Upper lobe of left lung (tissue), 6 donors: ENCODE results near the gene GPR15. TPM values are rescaled to one million over a fixed set of nuclear protein-coding genes. Genes with fewer than 3 reads are reported as not detected.
A peak's percentile ranks its signal among the peaks of the same experiment; 100 is the strongest.

Experiments used
- ATAC-seq, 2 donors: fragments of 200-7000 bp; cut with Tn5 transposase; one replicate each; pipeline ENCODE4 v1.9.1; 2022; ENCODE audit warnings: mild to moderate bottlenecking in 2 of 2, moderate library complexity in 2 of 2; ENCODE audit not compliant: low FRiP score in 2 of 2
- DNase-seq, 2 donors: peaks; one replicate each; pipeline ENCODE4 v3.0.0-alpha.2; 2019 to 2020
- H3K27ac ChIP-seq, 4 donors: fragments of 200-600 bp; sonication (generic); one replicate each; pipeline ENCODE4 v1.5.1; 2016 to 2019
- H3K27me3 ChIP-seq, 4 donors: fragments of 200-600 bp; sonication (generic); one replicate each; pipeline ENCODE4 v1.5.1; 2017 to 2019
- H3K36me3 ChIP-seq, 4 donors: fragments of 200-600 bp; sonication (generic); one replicate each; pipeline ENCODE4 v1.5.1; 2016 to 2019
- H3K4me1 ChIP-seq, 4 donors: fragments of 200-600 bp; sonication (generic); one replicate each; pipeline ENCODE4 v1.5.1; 2018 to 2019
- H3K4me3 ChIP-seq, 4 donors: fragments of 200-600 bp; sonication (generic); one replicate each; pipeline ENCODE4 v1.5.1; 2017 to 2019; ENCODE audit warnings: mild to moderate bottlenecking in 2 of 4, moderate library complexity in 1 of 4
- H3K9me3 ChIP-seq, 4 donors: fragments of 200-600 bp; sonication (generic); one replicate each; pipeline ENCODE4 v1.5.1; 2018 to 2019
- EP300 ChIP-seq, 4 donors: sonication (generic); formaldehyde crosslinking; IDR thresholded peaks; one replicate each; pipeline ENCODE4 v1.5.1; 2017; ENCODE audit warnings: antibody characterized with exemption in 4 of 4, control low read depth in 2 of 4
- POLR2A ChIP-seq, 4 donors: fragments of 450-650 bp; IDR thresholded peaks; one replicate each; pipeline ENCODE4 v1.5.1; 2016 to 2017; ENCODE audit warnings: antibody characterized with exemption in 4 of 4, mild to moderate bottlenecking in 2 of 4
- POLR2AphosphoS5 ChIP-seq, 2 donors: sonication (generic); formaldehyde crosslinking; IDR thresholded peaks; one replicate each; pipeline ENCODE4 v1.5.1; 2017; ENCODE audit warnings: antibody characterized with exemption in 2 of 2
- WGBS, 2 donors: methylation state at CpG; one replicate each; pipeline ENCODE4 v1.1.5; 2017 to 2018; 5-methylcytosine and 5-hydroxymethylcytosine counted together
- total RNA-seq, 6 donors: library from RNA; depleted of rRNA in 4 of 6; stranded (reverse); fragments of >200 nt in 4 of 6; gene quantifications; one replicate each; pipeline versions ENCODE4 v1.1.0 to v1.2.1, GENCODE V29; 2016 to 2021
- TF ChIP-seq, protein P1 (sequence below), 6 experiments: fragments of 450-650 bp in 4 of 6; fragments of 200-600 bp in 2 of 6; sonication (generic) in 2 of 6; IDR thresholded peaks; one replicate each; pipeline ENCODE4 v1.5.1; 2016 to 2019; ENCODE audit warnings: antibody characterized with exemption in 6 of 6
- donor health status: DM: no; HTN: no; CAD: no; lungs with moderate emphysema.
- donor health status: DM: no; HTN: yes; CAD: no; lungs with severe emphysema.

The GPR15 gene
- total RNA-seq, 6 donors from 2014 or later = 0.98 to 2.1 (median 1.1) TPM; not detected in 2

DNA sequence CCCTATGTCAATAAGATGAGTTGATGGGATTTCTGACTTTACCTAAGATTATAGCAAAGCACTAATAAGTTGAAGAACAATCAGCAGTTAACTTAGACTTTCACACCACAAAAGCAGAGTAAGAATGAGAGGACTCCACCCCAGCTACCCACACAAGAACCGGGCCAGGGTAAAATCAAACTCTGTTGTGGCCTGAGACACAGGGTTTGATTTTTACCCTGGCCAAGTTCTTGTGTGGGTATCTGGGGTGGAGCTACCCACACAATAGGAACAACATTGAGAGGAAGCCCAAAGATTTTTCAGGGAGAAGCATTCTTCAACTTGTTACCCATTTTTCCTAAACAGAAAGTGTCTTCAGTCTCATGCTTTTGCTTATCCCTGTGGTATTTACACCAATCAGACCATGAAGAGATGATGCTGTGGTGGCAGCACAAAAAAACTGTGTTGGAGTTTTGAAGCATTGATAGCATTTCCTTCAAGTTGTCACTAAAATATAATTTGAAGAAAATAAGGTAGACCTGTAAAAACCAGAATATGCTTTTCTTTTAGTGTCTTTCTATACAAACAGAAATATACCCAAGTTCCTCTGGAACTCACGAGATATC is 36.0 kb downstream of the GPR15 start:
- Histone ChIP-seq H3K4me3 (no peak overlapping the region), H3K27ac (no peak overlapping the region), H3K27me3 (no peaks in the 10 kb centered on the region), H3K36me3 (no peaks in the 10 kb centered on the region), H3K9me3 (no peaks in the 10 kb centered on the region), H3K4me1 (no peaks in the 10 kb centered on the region)
- no peak for ATAC-seq
- TF ChIP-seq POLR2A (IDR thresholded peaks at IDR 0.05) (no peak), EP300 (IDR thresholded peaks at IDR 0.05) (no peak), POLR2AphosphoS5 (IDR thresholded peaks at IDR 0.05) (no peak)
- TF ChIP-seq, protein P1, sequence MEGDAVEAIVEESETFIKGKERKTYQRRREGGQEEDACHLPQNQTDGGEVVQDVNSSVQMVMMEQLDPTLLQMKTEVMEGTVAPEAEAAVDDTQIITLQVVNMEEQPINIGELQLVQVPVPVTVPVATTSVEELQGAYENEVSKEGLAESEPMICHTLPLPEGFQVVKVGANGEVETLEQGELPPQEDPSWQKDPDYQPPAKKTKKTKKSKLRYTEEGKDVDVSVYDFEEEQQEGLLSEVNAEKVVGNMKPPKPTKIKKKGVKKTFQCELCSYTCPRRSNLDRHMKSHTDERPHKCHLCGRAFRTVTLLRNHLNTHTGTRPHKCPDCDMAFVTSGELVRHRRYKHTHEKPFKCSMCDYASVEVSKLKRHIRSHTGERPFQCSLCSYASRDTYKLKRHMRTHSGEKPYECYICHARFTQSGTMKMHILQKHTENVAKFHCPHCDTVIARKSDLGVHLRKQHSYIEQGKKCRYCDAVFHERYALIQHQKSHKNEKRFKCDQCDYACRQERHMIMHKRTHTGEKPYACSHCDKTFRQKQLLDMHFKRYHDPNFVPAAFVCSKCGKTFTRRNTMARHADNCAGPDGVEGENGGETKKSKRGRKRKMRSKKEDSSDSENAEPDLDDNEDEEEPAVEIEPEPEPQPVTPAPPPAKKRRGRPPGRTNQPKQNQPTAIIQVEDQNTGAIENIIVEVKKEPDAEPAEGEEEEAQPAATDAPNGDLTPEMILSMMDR (IDR thresholded peaks at IDR 0.05) = no peak
- DNase-seq = no peak
- WGBS, 2 donors = 74 to 85% methylated on average over 2 of the region's 2 CpGs

DNA sequence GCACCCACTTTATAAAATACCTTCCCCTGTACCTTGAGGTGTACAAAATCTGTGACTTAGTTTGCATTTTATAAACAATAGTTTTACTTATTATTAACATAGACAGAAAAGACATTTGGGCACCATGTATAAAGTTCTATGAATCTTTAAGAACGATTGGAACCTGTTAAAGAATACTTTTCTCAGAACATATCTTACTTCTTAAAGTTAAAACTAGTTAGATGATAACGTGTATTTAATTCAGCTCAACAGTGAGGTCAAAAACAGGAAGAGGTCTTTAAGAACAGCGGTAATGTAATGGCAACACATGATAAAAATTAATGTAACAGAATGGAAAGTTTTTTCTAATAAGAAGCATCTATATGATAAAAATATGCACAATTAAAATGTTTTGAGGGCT is 36.6 kb downstream of the GPR15 start:
- H3K27ac ChIP-seq = no peak overlapping the region
- no peaks in the 10 kb centered on the region for H3K4me1 ChIP-seq
- H3K9me3 ChIP-seq = no peaks in the 10 kb centered on the region
- 62% methylated on average over 3 of the region's 3 CpGs for WGBS, 2 donors
- H3K36me3 ChIP-seq = no peaks in the 10 kb centered on the region
- DNase-seq (no peak), ATAC-seq (no peak)
- H3K27me3 ChIP-seq = no peaks in the 10 kb centered on the region
- H3K4me3 ChIP-seq = no peak overlapping the region
- TF ChIP-seq EP300 (IDR thresholded peaks at IDR 0.05) (no peak), POLR2A (IDR thresholded peaks at IDR 0.05) (no peak)

DNA sequence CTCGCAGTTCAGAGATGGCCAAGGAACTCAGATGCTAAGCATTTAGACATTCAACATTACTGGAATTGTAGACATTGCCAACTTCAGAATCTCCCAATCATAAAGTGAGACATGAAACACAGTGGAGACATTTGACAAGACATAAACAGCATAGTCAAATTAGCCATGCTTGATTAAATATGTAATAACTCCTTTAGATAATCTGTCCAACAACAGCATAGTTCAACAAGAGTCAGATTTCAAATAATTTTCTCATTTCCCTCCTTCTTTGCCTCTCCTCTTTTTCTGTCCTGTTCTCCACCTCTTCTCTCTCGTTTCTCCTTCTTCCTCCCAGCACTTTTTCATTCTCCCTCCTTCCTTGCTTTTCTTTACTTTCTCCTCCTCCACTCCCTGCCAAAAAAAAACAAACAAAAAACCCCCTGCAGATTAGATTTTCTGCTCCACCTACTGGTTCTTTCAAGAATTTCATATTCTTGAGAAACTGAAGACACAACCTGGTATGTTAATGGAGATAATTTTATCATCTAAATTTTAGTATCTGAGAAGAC is 41.5 kb downstream of the GPR15 start:
- DNase-seq = no peak
- no peak overlapping the region for H3K4me3 ChIP-seq
- no peaks in the 10 kb centered on the region for H3K9me3 ChIP-seq
- 42 to 49% methylated on average over 2 of the region's 2 CpGs for WGBS, 2 donors
- peaks cover 0 to 10% (median 2%) of the 10 kb centered on the region in 4 donors for H3K36me3 ChIP-seq
- H3K27me3 ChIP-seq = no peaks in the 10 kb centered on the region
- TF ChIP-seq POLR2A (IDR thresholded peaks at IDR 0.05) = no peak
- TF ChIP-seq, protein P1 (IDR thresholded peaks at IDR 0.05) = peak in 2 of 6 experiments; percentile 17 to 33
- no peaks in the 10 kb centered on the region for H3K4me1 ChIP-seq
- H3K27ac ChIP-seq = no peak overlapping the region
- ATAC-seq = no peak

DNA sequence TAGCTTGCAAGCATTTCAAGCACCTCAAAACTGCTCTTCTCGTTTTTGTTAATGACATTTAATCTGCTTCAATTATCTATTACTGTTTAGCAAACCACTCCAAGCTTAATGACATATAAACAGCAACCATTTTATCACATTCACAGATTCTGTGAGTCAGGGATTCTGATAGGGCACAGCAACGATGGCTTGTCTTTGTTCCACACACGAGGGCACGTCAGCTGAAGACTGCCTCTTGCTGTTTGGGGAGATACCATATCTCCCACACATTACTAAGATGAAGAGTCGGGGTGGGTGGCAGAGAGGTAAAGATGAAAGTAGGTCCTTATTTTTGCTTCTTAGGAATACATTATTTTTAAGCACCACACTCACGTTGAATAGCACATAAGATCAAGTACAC is 42.4 kb downstream of the GPR15 start:
- Histone ChIP-seq H3K36me3 (peaks cover 0 to 19% (median 3%) of the 10 kb centered on the region in 4 donors), H3K27ac (no peak overlapping the region), H3K9me3 (no peaks in the 10 kb centered on the region), H3K4me1 (no peaks in the 10 kb centered on the region), H3K4me3 (no peak overlapping the region), H3K27me3 (no peaks in the 10 kb centered on the region)
- TF ChIP-seq POLR2A (IDR thresholded peaks at IDR 0.05) (no peak), EP300 (IDR thresholded peaks at IDR 0.05) (no peak), POLR2AphosphoS5 (IDR thresholded peaks at IDR 0.05) (no peak)
- TF ChIP-seq, protein P1 (IDR thresholded peaks at IDR 0.05) = no peak
- ATAC-seq (no peak), DNase-seq (no peak)
- WGBS, 2 donors = 84 to 88% methylated on average over 6 of the region's 6 CpGs

DNA sequence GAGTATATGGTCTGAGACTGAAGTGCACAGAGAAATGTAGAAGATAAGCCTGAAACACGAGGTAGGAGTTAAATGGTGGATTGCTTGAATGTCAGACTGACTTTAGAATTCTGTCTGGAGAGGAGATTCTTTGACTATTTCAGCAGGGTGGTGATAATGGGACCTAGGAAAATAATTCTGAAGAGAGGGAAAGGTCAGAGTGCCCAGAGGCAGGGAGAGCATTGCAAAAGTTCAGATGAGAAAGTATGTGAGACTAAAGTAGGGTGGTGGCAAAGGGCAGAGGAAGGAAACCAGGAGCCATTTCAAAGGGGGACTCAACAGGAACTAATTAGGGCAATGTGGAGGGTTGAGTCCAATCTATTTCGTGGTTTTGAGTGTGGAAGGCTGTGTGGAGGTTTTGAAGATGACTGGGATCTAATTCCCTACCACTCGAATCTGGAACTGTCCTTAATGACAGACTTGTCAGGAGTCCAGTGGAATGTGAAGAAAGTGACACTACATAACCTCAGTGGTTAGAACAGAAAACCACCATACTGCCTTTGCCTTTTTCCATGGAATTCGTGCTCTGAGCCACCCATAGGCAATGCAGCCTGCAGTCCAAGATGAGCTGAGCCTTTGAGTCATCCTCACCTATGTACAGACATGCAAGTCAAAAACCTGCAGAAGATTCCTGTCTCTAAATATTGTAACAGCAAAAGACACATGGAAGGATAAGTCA is 45.6 kb downstream of the GPR15 start:
- 80 to 85% methylated on average over 4 of the region's 4 CpGs for WGBS, 2 donors
- H3K36me3 ChIP-seq = peaks cover 0 to 43% (median 14%) of the 10 kb centered on the region in 4 donors
- no peak overlapping the region for H3K27ac ChIP-seq
- no peaks in the 10 kb centered on the region for H3K27me3 ChIP-seq
- ATAC-seq = no peak
- H3K4me3 ChIP-seq = no peak overlapping the region
- H3K9me3 ChIP-seq = no peaks in the 10 kb centered on the region
- H3K4me1 ChIP-seq = no peaks in the 10 kb centered on the region
- no peak for DNase-seq
- TF ChIP-seq POLR2A (IDR thresholded peaks at IDR 0.05) (no peak), POLR2AphosphoS5 (IDR thresholded peaks at IDR 0.05) (no peak), EP300 (IDR thresholded peaks at IDR 0.05) (no peak)
- TF ChIP-seq, protein P1 (IDR thresholded peaks at IDR 0.05) = no peak
